Measurements from ENCODE around the gene SCUBE1.

- no peak for TF ChIP-seq POLR2A (IDR thresholded peaks at IDR 0.05)
- TF ChIP-seq, protein P1, sequence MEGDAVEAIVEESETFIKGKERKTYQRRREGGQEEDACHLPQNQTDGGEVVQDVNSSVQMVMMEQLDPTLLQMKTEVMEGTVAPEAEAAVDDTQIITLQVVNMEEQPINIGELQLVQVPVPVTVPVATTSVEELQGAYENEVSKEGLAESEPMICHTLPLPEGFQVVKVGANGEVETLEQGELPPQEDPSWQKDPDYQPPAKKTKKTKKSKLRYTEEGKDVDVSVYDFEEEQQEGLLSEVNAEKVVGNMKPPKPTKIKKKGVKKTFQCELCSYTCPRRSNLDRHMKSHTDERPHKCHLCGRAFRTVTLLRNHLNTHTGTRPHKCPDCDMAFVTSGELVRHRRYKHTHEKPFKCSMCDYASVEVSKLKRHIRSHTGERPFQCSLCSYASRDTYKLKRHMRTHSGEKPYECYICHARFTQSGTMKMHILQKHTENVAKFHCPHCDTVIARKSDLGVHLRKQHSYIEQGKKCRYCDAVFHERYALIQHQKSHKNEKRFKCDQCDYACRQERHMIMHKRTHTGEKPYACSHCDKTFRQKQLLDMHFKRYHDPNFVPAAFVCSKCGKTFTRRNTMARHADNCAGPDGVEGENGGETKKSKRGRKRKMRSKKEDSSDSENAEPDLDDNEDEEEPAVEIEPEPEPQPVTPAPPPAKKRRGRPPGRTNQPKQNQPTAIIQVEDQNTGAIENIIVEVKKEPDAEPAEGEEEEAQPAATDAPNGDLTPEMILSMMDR (IDR thresholded peaks at IDR 0.05), result no peak
Measured at GRCh38 chr22:43308060-43308830, 34.9 kb downstream of the SCUBE1 start.
